Left lung (tissue), 10 donors: ENCODE data around the gene TGIF2. TPM values are rescaled to one million over a fixed set of nuclear protein-coding genes. Genes with fewer than 3 reads are reported as not detected.
A peak's percentile ranks its signal among the peaks of the same experiment; 100 is the strongest.

Source experiments
- ATAC-seq: fragments of 200-7000 bp; cut with Tn5 transposase; one replicate; pipeline ENCODE4 v1.9.1; 2020; ENCODE audit warnings: moderate library complexity
- DNase-seq, 4 donors: peaks; one replicate each; pipeline ENCODE4 v3.0.0-alpha.2; 2013 to 2020
- H3K27ac ChIP-seq, 2 donors: fragments of 200-600 bp; sonication (generic) in 1 of 2; one replicate each; pipeline versions ENCODE4 v1.5.0 to v1.8.0; 2020 to 2021
- H3K27me3 ChIP-seq, 2 donors: fragments of 200-600 bp; sonication (generic) in 1 of 2; one replicate each; pipeline versions ENCODE4 v1.5.0 to v1.8.0; 2020 to 2021
- H3K36me3 ChIP-seq, 2 donors: fragments of 200-600 bp; sonication (generic) in 1 of 2; one replicate each; pipeline versions ENCODE4 v1.5.0 to v1.8.0; 2020 to 2021
- H3K4me1 ChIP-seq, 2 donors: fragments of 200-600 bp; one replicate each; pipeline ENCODE4 v1.8.0; 2021
- H3K4me3 ChIP-seq, 2 donors: fragments of 200-600 bp; sonication (generic) in 1 of 2; one replicate each; pipeline versions ENCODE4 v1.5.0 to v1.8.0; 2020 to 2021; ENCODE audit warnings: mild to moderate bottlenecking in 1 of 2
- H3K9me3 ChIP-seq, 2 donors: fragments of 200-600 bp; sonication (generic) in 1 of 2; one replicate each; pipeline versions ENCODE4 v1.5.0 to v1.8.0; 2020 to 2021
- CTCF ChIP-seq, 2 donors: fragments of 200-600 bp; sonication (generic) in 1 of 2; IDR thresholded peaks; one replicate each; pipeline versions ENCODE4 v1.5.0 to v1.8.0; 2021; ENCODE audit warnings: antibody characterized with exemption in 2 of 2
- intact Hi-C, 2 donors: fragments of 100-400 bp; cut with DNase I; formaldehyde crosslinking; loops; one replicate each; pipeline versions ENCODE4 v1.11.2 to v1.14.2; 2022
- polyA plus RNA-seq, 6 donors: library from polyadenylated mRNA; unstranded; fragments of 120-200 nt; gene quantifications; one replicate each; pipeline ENCODE4 v1.2.1, GENCODE V29; 2013; ENCODE audit not compliant: insufficient read length in 6 of 6
- total RNA-seq, 2 donors: library from RNA; stranded (reverse); fragmentation: NEBNext Ultra II Directional; extraction: Animal tissue kit (Norgen Biotek cat#: 25700); gene quantifications; one replicate each; pipeline ENCODE4 v1.2.1, GENCODE V29; 2021
- donor health status: DM: no; HTN: yes; CAD: no.
- donor health status: DM: no; HTN: no; CAD: no.

TGIF2 gene
- total and polyA plus RNA-seq, 8 donors, result 11.2 to 52.1 (median 43.0) TPM

GRCh38 chr20:36591854-36592641 is 18.7 kb downstream of the TGIF2 start:
- Histone ChIP-seq H3K4me1 (peaks cover 0 to 19% of the 10 kb centered on the region in 2 donors), H3K4me3 (no peak overlapping the region), H3K27ac (peak overlapping the region in 1 of 2 donors; percentile 23), H3K27me3 (no peaks in the 10 kb centered on the region), H3K9me3 (no peaks in the 10 kb centered on the region), H3K36me3 (peaks cover 0 to 20% of the 10 kb centered on the region in 2 donors)
- DNase-seq (peak in 1 of 4 donors; percentile 55), ATAC-seq (peak; percentile 53)
- TF ChIP-seq CTCF (IDR thresholded peaks at IDR 0.05), result peak in 1 of 2 donors; percentile 28
- intact Hi-C loops, result loop anchor here in 1 of 2 donors (5.0 kb wide), 1 partner anchor 35 kb away; no protein-coding TSS in a partner anchor

- ATAC-seq, result no peak
- peaks cover 0 to 16% of the 10 kb centered on the region in 2 donors for H3K4me1 ChIP-seq
- no peak for DNase-seq
- no peak for TF ChIP-seq CTCF (IDR thresholded peaks at IDR 0.05)
- no peak overlapping the region for H3K4me3 ChIP-seq
- H3K27me3 ChIP-seq, result no peaks in the 10 kb centered on the region
- H3K36me3 ChIP-seq, result peaks cover 0 to 20% of the 10 kb centered on the region in 2 donors
- intact Hi-C loops, result loop anchor here in 1 of 2 donors (5.0 kb wide), 1 partner anchor 36 kb away; no protein-coding TSS in a partner anchor
- no peaks in the 10 kb centered on the region for H3K9me3 ChIP-seq
- no peak overlapping the region for H3K27ac ChIP-seq
Observed at GRCh38 chr20:36593347-36593929, 20.0 kb downstream of the TGIF2 start.

- no peak for ATAC-seq
- H3K27me3 ChIP-seq, result no peaks in the 10 kb centered on the region
- H3K27ac ChIP-seq, result peak overlapping the region in 1 of 2 donors; percentile 45
- H3K4me1 ChIP-seq, result peaks cover 2 to 25% of the 10 kb centered on the region in 2 donors
- intact Hi-C loops, result no loop called here
- H3K9me3 ChIP-seq, result no peaks in the 10 kb centered on the region
- no peaks in the 10 kb centered on the region for H3K36me3 ChIP-seq
- no peak overlapping the region for H3K4me3 ChIP-seq
- no peak for DNase-seq
- TF ChIP-seq CTCF (IDR thresholded peaks at IDR 0.05), result no peak
Observed at GRCh38 chr20:36599912-36600345, 26.5 kb downstream of the TGIF2 start.

GRCh38 chr20:36601540-36601939 is 28.1 kb downstream of the TGIF2 start:
- no peak for DNase-seq
- Histone ChIP-seq H3K4me3 (no peak overlapping the region), H3K27ac (no peak overlapping the region), H3K27me3 (no peaks in the 10 kb centered on the region), H3K9me3 (no peaks in the 10 kb centered on the region), H3K36me3 (no peaks in the 10 kb centered on the region), H3K4me1 (peaks cover 7 to 23% of the 10 kb centered on the region in 2 donors)
- no peak for ATAC-seq
- intact Hi-C loops, result no loop called here
- no peak for TF ChIP-seq CTCF (IDR thresholded peaks at IDR 0.05)

- intact Hi-C loops, result no loop called here
- Histone ChIP-seq H3K9me3 (no peaks in the 10 kb centered on the region), H3K4me1 (peaks cover 18 to 36% of the 10 kb centered on the region in 2 donors), H3K4me3 (peak overlapping the region; percentile 1 to 98), H3K27ac (peak overlapping the region; percentile 89 to 96), H3K27me3 (no peaks in the 10 kb centered on the region), H3K36me3 (peaks cover 0 to 24% of the 10 kb centered on the region in 2 donors)
- TF ChIP-seq CTCF (IDR thresholded peaks at IDR 0.05), result no peak
- DNase-seq (peak in 2 of 4 donors; percentile 62 to 80), ATAC-seq (peak; percentile 9)
Observed at GRCh38 chr20:36604952-36605398, 31.6 kb downstream of the TGIF2 start.
